Fibroblast of skin of abdomen (primary cell): ENCODE data around the gene LTC4S.

ENCODE experiments used
- DNase-seq: peaks from one replicate; pipeline ENCODE4 v3.0.0-alpha.2; 2013

The LTC4S gene

GRCh38 chr5:179812135-179812825 is 18.5 kb downstream of the LTC4S start:
- DNase-seq = no peak

GRCh38 chr5:179812997-179813607 is 19.3 kb downstream of the LTC4S start:
- DNase-seq = no peak

- DNase-seq = no peak
Observed at GRCh38 chr5:179814090-179814489, 20.3 kb downstream of the LTC4S start.

- no peak for DNase-seq
Observed at GRCh38 chr5:179815491-179816249, 21.9 kb downstream of the LTC4S start.

- no peak for DNase-seq
Observed at GRCh38 chr5:179816401-179816795, 22.6 kb downstream of the LTC4S start.

- DNase-seq = no peak
Observed at GRCh38 chr5:179816796-179817469, 23.1 kb downstream of the LTC4S start.

GRCh38 chr5:179817470-179817840 is 23.7 kb downstream of the LTC4S start:
- no peak for DNase-seq

- DNase-seq = no peak
Observed at GRCh38 chr5:179817890-179818745, 24.3 kb downstream of the LTC4S start.

- peak; percentile 89 for DNase-seq
Observed at GRCh38 chr5:179818746-179819295, 25.0 kb downstream of the LTC4S start.

GRCh38 chr5:179819296-179820126 is 25.7 kb downstream of the LTC4S start:
- DNase-seq = peak; percentile 44

- no peak for DNase-seq
Observed at GRCh38 chr5:179820127-179820482, 26.3 kb downstream of the LTC4S start.

GRCh38 chr5:179820483-179821297 is 26.9 kb downstream of the LTC4S start, which contains the start of gene SQSTM1:
SQSTM1 (plus strand) TSS chr5:179820905; CDS start chr5:179820937, 32 bp downstream.
- DNase-seq = peak; percentile 78

GRCh38 chr5:179821298-179822058 is 27.7 kb downstream of the LTC4S start:
- DNase-seq = peak; percentile 90

GRCh38 chr5:179822059-179822432 is 28.3 kb downstream of the LTC4S start:
- no peak for DNase-seq

GRCh38 chr5:179822444-179822990 is 28.7 kb downstream of the LTC4S start:
- no peak for DNase-seq

- DNase-seq = no peak
Observed at GRCh38 chr5:179823937-179824744, 30.4 kb downstream of the LTC4S start.

GRCh38 chr5:179824745-179825112 is 30.9 kb downstream of the LTC4S start:
- no peak for DNase-seq

GRCh38 chr5:179825655-179826182 is 31.9 kb downstream of the LTC4S start:
- no peak for DNase-seq
